ENCODE measurements around the gene ATP8B4. TPM values are rescaled to one million over a fixed set of nuclear protein-coding genes. Genes with fewer than 3 reads are reported as not detected.

The ATP8B4 gene
- total and polyA plus RNA-seq, 2 of the 8 experiments (the other 6 are each of a cell fraction or from before 2014, with no cell fraction given): 0.17 to 0.24 TPM

- no peaks in the 10 kb centered on the region for H3K4me1 ChIP-seq (replicated peaks in 1 of 4; ENCODE audit: control insufficient read depth in 3 of 4, insufficient read depth in 4 of 4, low read length in 3 of 4)
- H2BK20ac ChIP-seq (ENCODE audit: low read length): no peak overlapping the region
- H3K4me3 ChIP-seq (ENCODE audit: extremely low read depth in 1 of 4, insufficient read depth in 2 of 4, low read depth in 3 of 4, low read length in 4 of 4): no peak overlapping the region
- H3K4me2 ChIP-seq (ENCODE audit: insufficient read depth in 1 of 2, low read depth in 2 of 2, low read length in 2 of 2): no peak overlapping the region
- no peaks in the 10 kb centered on the region for H3K23me2 ChIP-seq (ENCODE audit: low read depth, low read length)
- H4K8ac ChIP-seq (ENCODE audit: extremely low read depth, insufficient read depth, low read length): no peak overlapping the region
- no peaks in the 10 kb centered on the region for H4K20me1 ChIP-seq (replicated peaks in 1 of 2; ENCODE audit: control insufficient read depth in 1 of 2, insufficient read depth in 2 of 2, low read length in 2 of 2)
- H3K9me3 ChIP-seq (ENCODE audit: insufficient read depth in 2 of 2, low read depth in 1 of 2, low read length in 1 of 2): no peaks in the 10 kb centered on the region
- ChIA-PET CTCF (ENCODE audit: partially characterized antibody) (interaction anchor here (0.6 to 2.2 kb wide), 4 partner anchors 26 to 702 kb away, joined by 3 to 12 read pairs (median 3); no protein-coding TSS in a partner anchor), POLR2A (ENCODE audit: partially characterized antibody) (no interaction called here)
- H2AK5ac ChIP-seq (ENCODE audit: low read depth, low read length): no peak overlapping the region
- H2BK5ac ChIP-seq (ENCODE audit: low read depth, low read length): no peak overlapping the region
- no peak overlapping the region for H3K56ac ChIP-seq (replicated peaks; ENCODE audit: insufficient read length, low read depth, low read length)
- H3K14ac ChIP-seq (ENCODE audit: insufficient read length): no peak overlapping the region
- no peak overlapping the region for H2BK12ac ChIP-seq (ENCODE audit: low read depth, low read length)
- no peaks in the 10 kb centered on the region for H3K27me3 ChIP-seq (replicated peaks in 1 of 4; ENCODE audit: control insufficient read depth in 3 of 4, extremely low read depth in 1 of 4, insufficient read depth in 3 of 4, low read length in 3 of 4)
- H3K36me3 ChIP-seq (ENCODE audit: control insufficient read depth in 2 of 4, insufficient read depth in 4 of 4, low read length in 3 of 4): no peaks in the 10 kb centered on the region
- WGBS, 2 experiments (ENCODE audit: extremely low coverage in 1 of 2, insufficient coverage in 1 of 2, insufficient read length in 1 of 2, insufficient replicate concordance in 2 of 2, low coverage in 1 of 2, low lambda C conversion rate in 2 of 2, missing lambda C conversion rate in 1 of 2): 64% methylated on average over 1 of the region's 1 CpG; no CpG with 5 or more reads in 1 of the 2 experiments
- no peak overlapping the region for H2BK15ac ChIP-seq (ENCODE audit: low read length)
- H3K23ac ChIP-seq (ENCODE audit: insufficient read length): no peak overlapping the region
- no peak overlapping the region for H3K9ac ChIP-seq (replicated peaks in 1 of 4; ENCODE audit: extremely low read depth in 1 of 4, low read depth in 3 of 4, low read length in 3 of 4)
- no peak for FAIRE-seq
- no peak overlapping the region for H2AFZ ChIP-seq (ENCODE audit: low read length)
- no peak overlapping the region for H2BK120ac ChIP-seq (replicated peaks; ENCODE audit: low read depth, low read length)
- H3K79me1 ChIP-seq (ENCODE audit: low read depth, low read length): no peaks in the 10 kb centered on the region
- H4K91ac ChIP-seq (replicated peaks; ENCODE audit: insufficient read length, low read length): no peak overlapping the region
- no peak for DNase-seq (ENCODE audit: low read depth in 1 of 2, low spot score in 2 of 2)
- H3K79me2 ChIP-seq (ENCODE audit: control insufficient read depth in 1 of 2, insufficient read depth in 2 of 2, low read length in 2 of 2): no peaks in the 10 kb centered on the region
- H3K27ac ChIP-seq (ENCODE audit: low read depth, low read length): no peak overlapping the region
- H4K5ac ChIP-seq (ENCODE audit: insufficient read length, low read depth, low read length): no peak overlapping the region
- no peak for TF ChIP-seq ATF2 (IDR thresholded peaks at IDR 0.05; ENCODE audit: low read length)
- no peak for TF ChIP-seq YY1 (IDR thresholded peaks at IDR 0.05; ENCODE audit: low read depth, low read length)
- no peak for TF ChIP-seq HDAC6 (IDR thresholded peaks at IDR 0.05; ENCODE audit: low read depth, low read length)
- TF ChIP-seq SIN3A (conservative IDR thresholded peaks at IDR 0.05 in 1 of 2, IDR thresholded peaks at IDR 0.05 in 1 of 2; ENCODE audit: low read depth in 1 of 2, low read length in 2 of 2): no peak
- TF ChIP-seq SP4 (IDR thresholded peaks at IDR 0.05; ENCODE audit: low read length): no peak
- TF ChIP-seq EZH2 (IDR thresholded peaks at IDR 0.05; ENCODE audit: low read depth, low read length, severe bottlenecking): no peak
- no peak for TF ChIP-seq CTBP2 (IDR thresholded peaks at IDR 0.05; ENCODE audit: borderline replicate concordance, insufficient read depth, insufficient read length, low read length)
- TF ChIP-seq TAF7 (optimal IDR thresholded peaks at IDR 0.05; ENCODE audit: borderline replicate concordance, low read depth, low read length): no peak
- H3K4ac ChIP-seq (replicated peaks; ENCODE audit: insufficient read length, low read depth, low read length): no peak overlapping the region
- no peak overlapping the region for H3K18ac ChIP-seq (ENCODE audit: extremely low read depth, low read length)
These were observed 141.7 kb downstream of the ATP8B4 start for GRCh38 chr15:49977306-49977705.
